KG1 (cell line): ENCODE data around the gene ZNF324B.
"Not testable (repeated sequence)": the region's sequence is repeated elsewhere in the genome, so short reads cannot be mapped to it uniquely, and the experiment has no call there.

Source experiments
- DNase-seq: peaks from one replicate; lab custom pipeline; 2025; lab: John Stamatoyannopoulos, UW

Gene ZNF324B

DNA sequence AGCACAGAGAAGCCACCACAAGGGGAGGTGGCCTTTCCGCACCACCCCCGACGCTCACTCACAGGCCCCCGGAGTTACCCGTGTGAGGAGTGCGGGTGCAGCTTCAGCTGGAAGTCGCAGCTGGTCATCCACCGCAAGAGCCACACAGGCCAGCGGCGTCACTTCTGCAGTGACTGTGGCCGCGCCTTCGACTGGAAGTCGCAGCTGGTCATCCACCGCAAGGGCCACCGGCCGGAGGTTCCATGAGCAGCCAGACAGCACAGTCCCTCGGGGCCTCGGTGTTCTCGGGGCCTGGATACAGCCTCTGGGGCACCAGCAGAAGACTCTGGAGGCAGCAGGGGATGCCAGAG, 29.0 kb downstream of the ZNF324B start:
- no peak for DNase-seq

DNA sequence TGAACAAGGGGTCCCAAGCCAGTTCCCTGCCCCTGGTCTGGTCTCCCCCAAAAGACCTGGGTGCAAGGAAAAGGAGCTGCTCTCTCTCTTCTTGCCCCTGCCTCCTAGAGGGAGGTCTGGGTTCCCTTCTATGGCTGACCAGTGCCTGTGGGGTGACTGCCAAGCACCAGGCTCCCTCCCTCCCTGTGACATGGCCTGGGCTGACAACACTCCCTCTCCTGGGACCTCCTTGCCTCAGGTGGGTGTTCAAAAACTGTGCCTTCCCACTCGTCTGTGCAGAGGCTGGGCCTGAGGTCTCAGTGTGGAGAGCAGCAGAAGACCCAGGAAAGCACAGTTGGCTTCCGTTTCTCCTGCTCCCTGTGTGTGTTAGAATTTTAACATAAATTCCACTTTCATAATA, 29.4 kb downstream of the ZNF324B start:
- DNase-seq: no peak

DNA sequence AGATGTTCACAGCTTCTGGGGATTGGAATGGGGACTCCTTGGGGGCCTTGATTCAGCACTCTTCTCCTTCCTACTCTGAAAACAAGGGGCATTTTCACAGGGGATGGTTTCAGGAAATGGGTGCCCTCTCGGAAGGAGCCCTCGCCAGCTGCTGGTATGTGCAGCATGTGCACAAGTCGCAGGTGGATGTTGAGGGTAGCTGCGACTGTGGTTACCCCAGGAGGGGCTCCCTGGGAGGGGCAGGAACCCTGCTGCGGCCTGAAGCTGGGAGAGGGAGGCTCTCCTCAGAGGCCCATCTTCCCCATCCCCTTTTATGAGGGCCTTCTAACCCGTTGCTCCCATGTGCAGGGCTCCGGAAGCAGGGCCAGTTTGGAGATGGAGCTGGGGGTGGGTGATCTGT, 30.9 kb downstream of the ZNF324B start:
- no peak for DNase-seq

DNA sequence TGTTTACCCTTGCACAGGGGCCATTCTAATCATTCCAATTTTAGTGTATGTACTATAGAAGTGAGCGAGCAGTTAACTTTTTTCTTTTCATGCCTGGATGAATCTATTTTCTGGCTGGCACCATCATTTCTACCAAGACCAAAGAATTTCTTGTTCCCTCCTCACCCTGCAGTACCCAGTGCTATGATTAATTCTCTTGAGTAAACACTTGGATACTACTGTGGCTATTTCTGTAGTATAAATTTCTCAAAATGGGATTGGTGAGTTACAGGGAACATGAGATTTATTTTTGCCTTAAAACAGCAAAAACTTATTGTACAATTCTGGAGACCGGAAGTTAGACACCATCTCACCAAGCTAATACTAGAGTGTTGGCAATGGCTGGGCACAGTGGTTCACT, 32.4 kb downstream of the ZNF324B start:
- no peak for DNase-seq

DNA sequence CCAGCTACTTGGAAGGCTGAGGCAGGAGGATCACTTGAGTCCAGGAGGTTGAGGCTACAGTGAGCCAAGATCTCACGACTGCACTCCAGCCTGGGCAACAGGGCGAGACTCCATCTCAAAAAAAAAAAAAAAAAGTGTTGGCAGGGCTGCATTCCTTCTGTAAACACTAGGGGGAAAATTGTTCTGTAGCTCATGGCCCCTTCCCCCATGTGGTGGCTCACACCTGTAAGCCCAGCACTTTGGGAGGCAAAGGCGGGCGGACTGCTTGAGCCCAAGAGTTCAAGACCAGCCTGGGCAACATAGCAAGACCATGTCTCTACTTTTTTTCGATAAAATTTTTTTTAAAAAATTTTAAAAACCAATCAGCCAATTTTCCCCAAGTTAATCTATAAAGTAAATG, 32.9 kb downstream of the ZNF324B start:
- DNase-seq: not testable (repeated sequence)

DNA sequence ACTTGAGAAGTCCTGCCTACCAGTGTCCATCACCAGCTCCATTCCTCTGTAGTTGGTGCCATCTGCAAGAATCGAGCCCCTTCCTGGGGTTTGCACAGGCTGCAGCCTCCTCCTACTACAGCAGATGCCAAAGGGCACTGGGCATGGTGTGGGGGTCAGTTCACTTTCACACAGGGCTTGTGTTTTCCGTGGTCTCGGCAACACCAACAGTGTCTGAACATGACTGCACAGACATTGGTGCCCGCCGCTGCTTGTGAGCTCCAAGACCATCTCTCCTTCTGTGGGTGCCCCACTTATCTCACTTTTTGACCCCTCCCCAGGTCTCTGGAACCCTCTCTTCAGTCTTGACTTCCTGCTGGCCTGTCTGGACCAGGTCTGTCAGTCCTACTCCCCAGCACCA, 40.0 kb downstream of the ZNF324B start:
- DNase-seq: no peak

DNA sequence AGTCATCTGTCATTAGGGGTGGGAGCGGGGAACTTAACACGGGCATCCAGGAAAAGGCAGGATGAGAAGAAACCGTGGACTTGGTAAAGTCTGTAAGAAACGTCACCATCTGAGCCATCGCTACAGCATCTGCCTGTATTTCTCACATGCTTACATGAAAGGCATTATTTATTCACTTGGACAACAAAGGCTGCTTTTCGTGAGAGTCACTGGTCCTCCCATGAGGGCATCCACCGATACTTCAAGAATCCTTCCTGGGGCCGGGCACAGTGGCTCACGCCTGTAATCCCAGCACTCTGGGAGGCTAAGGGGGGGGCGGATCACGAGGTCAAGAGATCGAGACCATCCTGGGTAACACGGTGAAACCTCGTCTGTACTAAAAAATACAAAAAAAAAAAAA, 40.8 kb downstream of the ZNF324B start:
- no peak for DNase-seq

DNA sequence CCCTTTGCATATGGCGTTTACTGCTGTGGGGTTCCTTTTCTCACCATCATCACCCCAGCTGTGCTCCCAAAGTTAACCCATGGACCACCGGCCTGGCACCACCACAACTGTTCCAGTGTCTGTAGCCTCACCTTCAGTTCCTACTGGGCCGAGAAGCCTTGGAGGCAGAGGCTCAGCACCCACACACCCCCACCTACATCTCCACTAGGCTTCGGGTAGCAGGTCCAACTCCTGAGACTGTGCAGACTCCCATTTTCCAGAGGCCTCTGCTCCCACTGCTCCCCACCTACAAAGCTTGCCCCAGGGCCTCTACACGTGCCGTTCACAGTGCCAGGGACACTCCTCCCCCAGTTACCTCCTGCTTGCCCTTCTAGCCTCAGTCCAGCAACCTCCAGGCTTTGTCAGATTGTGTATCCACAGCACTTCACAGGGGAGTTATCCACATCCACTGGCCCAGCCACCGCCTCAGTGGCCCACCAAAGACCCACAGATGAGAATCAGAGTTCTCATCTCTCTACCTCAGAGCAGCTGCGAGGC, 46.3 kb downstream of the ZNF324B start:
- no peak for DNase-seq

DNA sequence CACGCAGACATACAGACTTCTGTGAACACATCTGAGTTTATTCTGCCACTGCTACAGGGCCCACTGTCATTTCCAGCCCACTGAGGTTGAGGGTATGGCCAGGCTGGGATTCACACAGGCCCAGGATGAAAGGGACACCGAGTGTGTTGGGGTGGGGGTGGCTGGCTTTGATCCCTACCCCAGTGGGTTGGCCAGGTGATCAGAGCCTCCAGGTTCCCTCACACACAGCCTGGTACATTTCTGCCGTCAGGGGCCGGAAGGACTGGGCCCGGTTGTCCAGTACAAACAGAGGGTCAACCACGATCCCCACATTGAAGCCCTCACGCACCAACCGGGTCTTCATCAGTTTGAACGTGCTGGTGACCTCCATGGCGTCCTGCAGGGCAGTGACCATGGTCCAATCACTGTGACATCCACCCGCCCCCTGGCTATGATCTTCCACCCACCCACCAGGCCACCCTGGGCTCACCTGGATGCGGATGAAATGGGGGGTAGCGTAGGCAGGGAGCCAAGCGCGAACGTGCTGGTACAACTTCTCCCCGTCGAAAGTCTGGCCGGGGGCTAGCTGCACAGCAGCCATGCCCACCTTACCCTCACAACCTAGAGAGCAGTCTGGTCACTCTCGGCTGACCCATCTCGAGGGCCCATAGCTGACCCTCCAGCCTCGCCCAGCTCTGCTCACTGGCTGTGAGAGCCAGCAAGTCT, 47.0 kb downstream of the ZNF324B start:
- no peak for DNase-seq

DNA sequence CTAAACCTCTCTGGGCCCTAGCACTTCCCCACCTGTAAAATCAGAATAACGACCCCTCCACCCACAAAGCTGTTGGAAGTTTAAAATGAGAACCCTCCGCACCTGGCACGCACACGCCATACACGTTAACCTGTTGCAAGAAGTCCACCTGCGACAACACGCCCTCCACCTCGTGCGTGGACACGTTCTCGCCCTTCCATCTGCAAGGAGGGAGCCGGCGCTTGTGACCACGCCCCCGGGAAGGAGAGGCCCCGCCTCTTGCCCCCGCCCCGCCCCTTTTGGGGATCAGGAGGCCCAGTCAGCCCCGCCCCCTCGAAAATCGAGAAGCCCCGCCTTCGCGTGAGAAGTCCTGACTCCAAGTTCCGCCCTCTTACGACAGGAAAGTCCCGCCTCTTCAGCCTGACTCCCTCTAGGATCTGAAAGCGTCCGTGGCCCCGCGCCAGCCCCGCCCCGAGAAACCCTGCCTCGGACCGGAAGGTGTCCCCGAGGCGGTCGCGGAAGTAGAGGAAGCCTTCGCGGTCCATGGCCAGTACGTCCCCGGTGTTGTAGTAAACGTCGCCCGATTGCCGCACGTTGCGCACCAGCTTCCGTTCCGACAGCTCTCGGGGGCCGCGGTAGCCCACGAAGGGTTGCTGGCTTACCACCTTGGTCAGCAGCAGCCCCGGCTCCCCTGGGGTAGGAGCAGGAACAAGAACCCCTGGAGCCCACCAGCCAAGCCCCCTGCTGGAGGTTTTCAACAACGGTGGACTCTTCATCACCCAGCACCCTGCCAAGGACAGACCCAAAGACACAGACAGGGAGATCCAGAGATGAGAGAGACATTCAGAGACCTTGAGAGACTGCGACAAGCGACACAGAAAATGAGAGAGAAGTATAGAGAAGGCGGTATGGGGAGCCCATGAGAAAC, 47.9 kb downstream of the ZNF324B start:
- peak; percentile 92 for DNase-seq

DNA sequence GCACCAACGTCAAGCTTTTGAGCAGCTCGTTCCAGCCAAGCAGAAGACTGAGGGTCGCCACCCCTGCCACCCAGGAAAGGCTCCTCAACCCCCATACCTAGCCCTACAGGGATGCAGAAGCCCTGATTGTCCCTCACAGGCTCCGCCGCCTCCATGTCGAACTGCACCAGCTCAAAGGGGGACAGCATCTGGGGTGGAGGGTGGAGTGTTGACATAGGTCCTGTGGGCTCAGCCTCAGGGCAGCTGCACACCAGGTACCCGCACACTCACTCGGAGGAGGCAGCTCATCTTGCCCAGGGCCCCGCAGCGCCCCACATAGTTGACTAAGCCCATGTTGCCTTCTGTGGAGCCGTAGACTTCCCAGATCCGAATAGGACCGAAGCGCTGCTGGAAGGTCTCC, 48.8 kb downstream of the ZNF324B start:
- no peak for DNase-seq
